OCI-LY3 (cell line): ENCODE data around the gene MAN1A1.

ENCODE experiments used
- CTCF ChIP-seq: fragments of 200-600, 300-600 bp; sonication (generic); IDR thresholded peaks from 2 replicates; pipeline ENCODE4 v1.5.1; 2014; ENCODE audit warnings: antibody characterized with exemption, low read length, low read depth
- EZH2phosphoT487 ChIP-seq: fragments of 200-600 bp; shearing (Covaris generic); IDR thresholded peaks from 2 replicates; pipeline ENCODE4 v1.6.1; 2018; ENCODE audit warnings: antibody characterized with exemption, mixed run types, low read depth

- TF ChIP-seq CTCF (no peak), EZH2phosphoT487 (no peak)
Observed at GRCh38 chr6:119355157-119355556, 5.6 kb upstream of the MAN1A1 start.
